NCI-H1694 treated with DMSO at 0.1 percent for 48 hours (cell line): ENCODE data around the gene DLX3.
"Not testable (repeated sequence)": the region's sequence is repeated elsewhere in the genome, so short reads cannot be mapped to it uniquely, and the experiment has no call there.

Source experiments
- DNase-seq: peaks from one replicate; lab custom pipeline; 2025; lab: John Stamatoyannopoulos, UW

Gene DLX3

DNA sequence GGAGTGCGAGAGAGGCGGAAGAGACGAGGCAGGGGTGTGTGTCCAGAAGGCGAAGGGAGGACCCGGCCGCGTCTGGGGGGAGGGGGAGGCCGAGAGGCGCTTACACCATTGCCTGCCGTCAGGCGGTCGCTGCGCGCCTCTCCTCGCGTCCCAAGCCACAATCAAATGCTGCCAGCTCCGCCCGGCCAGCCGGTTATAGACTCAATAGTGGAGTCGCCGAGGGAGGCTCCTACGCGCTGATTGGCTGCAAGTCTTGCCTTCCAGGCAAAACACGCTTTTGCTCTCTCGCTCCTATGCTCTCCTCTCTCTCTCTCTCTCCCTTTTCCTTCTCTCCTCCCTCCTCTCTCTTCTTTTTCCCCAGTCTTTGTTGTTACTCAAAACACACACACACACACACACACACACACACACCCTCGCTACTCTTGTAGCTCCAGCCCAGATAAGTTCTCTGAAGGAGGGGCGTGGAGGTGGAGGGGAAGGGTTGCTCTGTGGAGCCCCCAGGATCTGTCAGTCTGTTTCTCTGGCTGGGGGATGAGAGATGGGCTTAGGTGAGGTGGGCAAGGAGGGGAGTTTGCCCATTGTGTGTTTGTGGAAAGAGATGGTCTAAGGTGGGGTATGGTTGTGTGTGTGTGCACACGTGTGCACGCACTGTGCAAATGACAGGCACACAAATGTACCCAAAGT is at the start of gene DLX3:
Gene DLX3 (minus strand): TSS at position 170 of the 684 bp plus-strand sequence. CDS start 226 bp downstream, outside the sequence.
- DNase-seq: peak; percentile 89

DNA sequence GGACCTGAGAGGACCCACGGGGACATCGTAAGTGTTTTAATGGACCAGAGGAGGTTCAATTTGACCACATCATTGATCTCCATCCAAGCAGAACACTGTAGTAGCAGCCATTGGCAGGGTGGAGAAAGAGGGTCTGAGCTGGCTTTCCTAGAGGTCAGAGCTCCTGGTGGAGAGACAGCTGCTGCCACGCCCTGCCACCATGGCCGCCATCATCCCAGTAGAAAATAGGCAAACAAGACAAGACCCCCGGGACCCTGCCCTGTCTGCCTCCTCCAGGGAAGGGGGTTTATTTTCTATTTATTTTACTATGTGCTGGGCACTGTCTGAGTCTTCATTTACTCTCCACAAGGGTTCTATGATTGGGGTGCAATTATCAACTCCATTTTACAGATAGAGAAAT is 49.5 kb upstream of the DLX3 start:
- no peak for DNase-seq

DNA sequence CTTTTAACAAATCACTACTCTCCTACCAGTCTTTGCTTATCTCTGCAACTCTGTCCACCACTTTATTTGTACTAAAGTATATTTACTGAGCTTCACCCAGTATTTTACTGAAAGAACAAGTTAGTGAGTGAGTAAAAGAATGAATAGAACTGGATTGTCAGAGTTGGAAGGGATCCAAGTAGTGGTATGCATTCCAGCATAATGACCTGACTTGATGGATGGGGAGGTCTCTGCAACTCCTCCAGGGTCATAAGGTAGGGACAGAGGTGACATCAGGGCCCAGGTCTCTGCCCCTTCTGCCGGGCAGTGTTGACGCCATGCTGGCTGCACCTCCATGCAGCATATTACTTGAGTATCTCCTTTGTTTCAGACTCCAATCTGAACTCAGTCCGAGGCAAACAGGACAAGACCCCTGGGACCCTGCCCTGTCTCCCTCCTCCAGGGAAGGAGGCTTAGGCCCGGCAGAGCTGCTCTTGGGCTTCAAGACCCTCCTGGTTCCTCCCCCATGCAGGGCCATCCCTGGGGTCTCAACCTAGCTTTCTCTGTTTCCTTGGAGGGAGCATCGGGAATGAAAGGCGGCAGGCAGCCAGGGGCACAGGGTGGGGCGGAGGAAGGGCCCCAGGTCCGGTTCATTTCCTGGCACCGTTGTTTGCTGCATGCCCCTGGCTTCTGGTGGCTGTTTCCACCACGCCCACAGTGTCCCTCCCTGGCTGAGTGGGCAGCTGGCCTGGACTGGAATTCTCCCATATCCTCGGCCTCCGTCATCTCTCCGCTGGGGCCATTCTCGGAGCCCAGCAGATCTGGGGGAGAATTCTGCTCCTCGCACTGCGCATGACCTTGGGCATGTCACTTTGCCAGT is 48.5 kb upstream of the DLX3 start:
- no peak for DNase-seq

DNA sequence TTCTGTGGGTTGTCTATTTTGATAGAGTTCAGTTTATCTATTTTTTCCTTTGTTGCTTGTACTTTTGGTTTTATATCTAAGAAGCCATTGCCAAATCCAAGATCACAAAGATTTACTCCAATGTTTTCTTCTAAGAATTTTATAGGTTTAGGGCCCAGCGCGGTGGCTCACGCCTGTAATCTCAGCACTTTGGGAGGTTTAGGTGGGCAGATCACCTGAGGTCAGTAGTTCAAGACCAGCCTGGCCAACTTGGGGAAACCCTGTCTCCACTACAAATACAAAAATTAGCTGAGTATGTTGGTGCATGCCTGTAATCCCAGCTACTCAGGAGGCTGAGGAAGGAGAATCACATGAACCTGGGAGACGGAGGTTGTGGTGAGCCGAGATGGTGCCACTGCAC is 47.2 kb upstream of the DLX3 start:
- DNase-seq: no peak

DNA sequence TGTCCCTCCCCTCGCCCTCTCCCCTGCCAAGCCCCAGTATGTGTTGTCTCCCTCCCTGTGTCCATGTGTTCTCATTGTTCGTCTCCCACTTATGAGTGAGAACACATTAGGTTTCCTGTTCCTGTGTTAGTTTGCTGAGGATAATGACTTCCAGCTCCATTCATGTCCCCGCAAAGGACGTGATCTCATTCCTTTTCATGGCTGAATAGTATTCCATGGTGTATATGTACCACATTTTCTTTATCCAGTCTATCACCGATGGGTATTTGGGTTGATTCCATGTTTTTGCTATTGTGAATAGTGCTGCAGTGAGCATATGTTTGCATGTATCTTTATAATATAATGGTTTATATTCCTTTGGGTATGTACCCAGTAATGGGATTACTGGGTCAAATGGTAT is 45.5 kb upstream of the DLX3 start:
- DNase-seq: not testable (repeated sequence)

DNA sequence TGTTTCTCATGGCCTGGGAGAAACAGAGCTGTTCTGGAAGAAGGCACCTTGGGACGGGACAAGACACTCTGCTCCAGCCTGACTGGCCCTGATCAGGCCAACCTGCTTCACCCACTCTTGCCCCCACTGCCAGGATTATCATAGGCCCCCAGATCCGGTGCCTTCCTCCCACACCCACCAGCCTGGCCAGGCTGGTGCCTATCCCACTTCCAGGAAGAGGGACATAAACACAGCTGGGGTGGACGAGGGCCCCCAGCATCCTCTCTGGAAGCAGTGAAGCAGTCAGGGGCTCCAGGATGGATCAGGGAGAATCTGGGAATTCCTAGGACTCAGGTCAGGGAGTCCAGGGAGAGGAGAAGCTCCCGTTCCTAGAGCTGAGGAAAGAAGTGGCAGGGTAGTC is 44.0 kb upstream of the DLX3 start:
- no peak for DNase-seq

DNA sequence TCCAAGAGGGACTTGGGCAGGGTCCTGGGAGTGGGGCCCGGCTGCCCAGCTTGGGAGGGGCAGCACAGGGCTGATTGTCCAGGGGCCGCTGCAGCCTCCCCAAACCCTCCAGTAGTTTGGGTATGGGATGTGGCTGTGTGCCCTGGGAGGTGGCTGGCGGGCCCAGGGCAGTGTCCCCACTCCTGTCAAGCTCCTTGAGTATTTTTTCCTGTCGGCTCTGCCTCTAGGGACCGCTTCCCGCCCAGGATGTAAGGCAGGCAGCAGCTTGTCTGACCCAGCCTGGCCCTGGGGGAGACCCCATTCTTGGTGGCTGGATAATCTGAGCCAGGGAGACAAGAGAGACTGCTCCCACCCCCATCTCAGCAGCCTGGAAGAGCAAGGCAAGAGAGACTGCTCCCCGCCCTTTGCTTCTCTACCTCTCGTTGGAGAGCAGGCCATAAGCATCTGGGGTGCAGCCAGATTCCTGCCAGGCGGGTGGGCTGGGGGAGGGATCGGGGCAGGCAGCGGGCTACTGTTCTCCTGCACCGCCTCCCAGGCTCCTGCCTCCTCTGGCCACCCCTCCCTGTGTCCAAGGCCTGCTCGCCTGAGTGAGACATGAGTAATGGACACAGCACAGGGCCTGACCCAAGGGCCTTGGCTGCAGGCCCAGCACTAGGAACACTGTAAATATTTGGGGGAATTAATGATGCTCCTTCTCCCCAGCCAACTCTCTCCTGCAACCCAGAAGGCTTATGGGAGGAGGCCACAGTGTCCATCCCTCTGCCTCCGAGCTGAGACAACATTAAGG is 42.5 kb upstream of the DLX3 start:
- no peak for DNase-seq

DNA sequence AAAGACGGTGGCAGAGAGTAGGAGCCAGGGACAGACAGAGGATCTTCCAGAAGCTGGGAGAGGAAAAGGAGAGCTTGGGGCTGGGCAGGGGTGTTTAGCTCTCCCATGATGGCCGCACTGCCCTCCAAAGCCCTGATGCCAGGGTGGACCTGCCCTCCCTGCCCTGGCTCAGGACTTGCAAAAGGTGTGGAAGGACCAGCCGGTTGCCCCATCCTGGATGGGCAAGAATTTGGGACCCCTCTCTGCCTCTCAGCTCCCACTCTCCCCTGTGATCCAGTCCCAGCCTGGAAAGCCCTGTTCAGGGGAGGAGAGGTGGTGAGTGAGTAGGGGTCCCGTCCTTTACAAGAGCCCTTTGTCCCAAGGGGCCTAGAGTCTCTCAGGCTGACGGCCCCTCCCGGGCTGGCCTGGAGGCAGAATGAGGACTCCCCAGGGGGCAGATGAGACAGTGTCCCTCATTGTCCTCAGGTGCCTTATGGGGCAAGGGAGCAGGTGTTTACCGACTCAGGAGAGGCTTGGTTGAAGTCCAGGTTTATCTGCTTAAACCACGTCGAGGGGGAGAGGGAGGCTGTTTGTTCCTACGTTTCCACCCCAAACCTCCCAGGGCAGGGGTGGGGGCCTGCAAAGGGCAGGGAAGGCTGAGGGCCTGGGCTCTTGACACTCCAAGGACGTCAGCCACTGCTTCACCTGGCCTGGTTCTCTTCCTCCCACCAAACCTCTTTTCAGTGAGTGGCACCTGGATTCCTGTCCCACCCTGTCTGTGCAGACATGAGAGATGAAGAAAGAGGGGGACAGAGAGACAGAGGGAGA is 41.6 kb upstream of the DLX3 start:
- DNase-seq: no peak

DNA sequence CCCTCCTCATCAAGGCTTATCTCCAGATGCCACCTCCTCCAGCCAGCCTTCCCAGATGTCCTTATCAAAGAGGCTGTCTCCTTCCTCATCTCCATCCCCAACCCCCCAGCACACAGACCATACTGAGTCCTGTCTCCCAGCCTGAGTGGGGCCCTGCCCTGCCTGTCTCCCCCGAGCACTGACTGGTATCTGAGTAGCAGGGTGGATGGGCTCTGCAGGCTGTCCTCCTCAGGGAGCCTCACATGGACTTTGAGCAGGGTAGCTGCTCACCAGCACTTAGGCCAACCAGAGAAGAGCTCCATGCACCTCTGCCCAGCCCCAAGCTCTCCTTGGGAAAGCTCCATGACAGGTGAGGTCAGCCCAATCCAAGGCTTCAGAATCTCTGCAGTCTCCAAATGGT is 40.9 kb upstream of the DLX3 start:
- no peak for DNase-seq

DNA sequence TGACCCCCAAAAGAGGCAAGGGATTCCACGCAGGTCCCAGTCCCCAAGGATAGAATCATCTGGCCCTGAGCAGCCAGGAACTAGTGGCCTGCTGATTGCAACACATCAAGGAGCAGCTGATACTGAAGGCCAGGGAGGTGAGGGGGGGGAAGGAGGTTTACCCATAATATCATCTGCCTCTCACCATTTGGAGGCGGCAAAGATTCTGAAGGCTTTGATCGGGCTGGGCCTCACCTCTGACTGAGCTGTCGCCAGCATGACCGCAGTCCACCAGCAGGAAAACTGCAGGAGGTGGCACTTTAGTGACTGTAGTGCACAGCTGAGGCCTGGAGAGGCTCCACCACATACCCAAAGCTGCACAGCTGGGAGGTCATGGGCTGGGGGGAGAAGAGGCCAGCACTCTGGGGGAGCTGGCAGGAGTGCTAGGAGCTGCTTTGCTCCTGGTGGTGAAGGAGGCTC is 40.4 kb upstream of the DLX3 start:
- DNase-seq: no peak

DNA sequence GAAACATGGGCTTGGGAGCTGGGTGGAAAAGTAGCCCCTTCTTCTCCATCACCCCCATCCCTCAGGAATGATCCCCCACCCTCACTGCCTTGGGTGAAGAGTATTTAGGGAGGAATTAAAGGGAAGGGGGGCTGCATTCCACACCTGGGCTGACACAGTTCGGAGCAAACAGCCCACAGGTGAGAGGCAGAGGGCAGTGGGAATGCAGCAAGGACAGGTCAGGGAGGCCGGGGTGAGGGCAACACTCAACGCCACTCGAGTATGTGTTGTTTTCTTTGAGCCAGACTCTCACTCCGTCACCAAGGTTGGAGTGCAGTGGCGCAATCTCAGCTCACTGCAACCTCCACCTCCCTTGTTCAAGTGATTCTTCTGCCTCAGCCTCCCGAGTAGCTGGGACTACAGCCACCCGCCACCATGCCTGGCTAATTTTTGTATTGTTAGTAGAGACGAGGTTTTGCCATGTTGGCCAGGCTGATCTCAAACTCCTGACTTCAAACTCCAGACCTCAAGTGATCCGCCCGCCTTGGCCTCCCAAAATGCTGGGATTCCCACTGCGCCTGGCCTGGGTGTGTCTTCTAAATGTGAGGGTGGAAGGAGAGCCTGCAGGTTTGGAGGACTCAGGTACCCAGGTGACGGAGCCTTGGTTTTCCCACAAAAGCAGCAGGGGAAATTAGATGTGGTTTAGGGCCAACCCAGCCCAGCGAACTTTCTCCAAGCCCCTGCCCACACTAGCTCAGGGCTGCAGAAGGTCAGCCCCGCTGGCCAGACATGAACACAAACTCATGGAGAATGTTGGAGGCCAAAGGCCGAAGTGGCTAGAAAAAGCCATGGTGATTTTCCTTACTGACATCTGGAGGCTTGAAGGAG is 39.7 kb upstream of the DLX3 start:
- DNase-seq: no peak

DNA sequence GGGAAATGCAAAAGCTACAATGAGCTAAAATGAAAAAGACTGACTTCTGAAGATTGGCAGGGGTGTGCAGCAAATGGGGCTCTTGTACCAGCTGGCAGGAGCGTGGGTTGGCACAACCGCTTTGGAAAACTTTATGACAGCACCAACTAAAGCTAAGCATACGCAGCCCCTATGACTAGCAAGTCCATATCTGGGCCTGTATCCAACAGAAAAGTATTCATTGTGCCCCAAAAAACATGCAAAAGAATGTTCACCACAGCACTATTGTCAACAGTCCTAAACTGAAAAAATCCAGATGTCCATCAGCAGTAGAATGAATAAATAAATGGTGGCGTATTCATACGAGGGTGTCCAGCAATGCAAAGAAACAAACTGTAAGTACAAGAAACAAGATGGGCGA is 38.3 kb upstream of the DLX3 start:
- DNase-seq: no peak

DNA sequence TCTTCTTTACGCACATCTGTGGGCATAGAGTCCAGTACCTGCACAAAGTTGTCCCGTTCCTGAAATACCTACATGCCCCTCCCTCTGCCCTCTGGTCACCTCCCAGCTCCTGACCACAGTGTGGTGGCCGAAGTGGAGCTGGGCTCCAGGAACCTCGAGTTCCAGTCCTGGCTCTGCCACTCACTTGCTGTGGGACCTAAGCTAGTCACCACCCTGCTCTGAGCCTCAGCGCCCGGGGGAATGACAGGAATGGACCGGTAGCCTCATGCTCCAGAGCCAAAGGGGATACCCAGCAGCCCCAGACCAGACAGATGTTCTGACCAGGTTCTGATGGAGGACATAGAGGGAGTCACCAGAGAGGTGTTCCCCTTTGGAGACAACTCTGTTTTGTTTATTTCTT is 34.2 kb upstream of the DLX3 start:
- DNase-seq: no peak

DNA sequence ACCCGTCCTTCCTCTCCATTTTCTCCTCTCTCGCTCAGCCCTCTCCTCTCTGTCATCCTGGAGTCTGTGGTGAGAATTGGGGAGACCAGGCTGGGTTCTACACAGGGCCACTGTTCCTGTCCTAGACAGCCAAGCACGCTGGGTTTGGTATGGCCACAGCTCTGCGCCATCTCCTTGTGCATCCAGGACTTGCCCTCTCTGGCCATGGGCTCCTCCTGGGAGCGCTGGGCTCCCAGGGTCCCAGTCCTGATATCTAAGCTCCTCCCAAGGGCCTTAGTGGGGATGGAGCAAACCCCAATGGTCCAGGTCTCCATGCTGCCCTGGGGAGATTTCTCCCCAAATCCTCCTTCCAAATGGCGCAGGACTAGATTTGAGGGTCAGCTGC is 33.7 kb upstream of the DLX3 start:
- DNase-seq: no peak

DNA sequence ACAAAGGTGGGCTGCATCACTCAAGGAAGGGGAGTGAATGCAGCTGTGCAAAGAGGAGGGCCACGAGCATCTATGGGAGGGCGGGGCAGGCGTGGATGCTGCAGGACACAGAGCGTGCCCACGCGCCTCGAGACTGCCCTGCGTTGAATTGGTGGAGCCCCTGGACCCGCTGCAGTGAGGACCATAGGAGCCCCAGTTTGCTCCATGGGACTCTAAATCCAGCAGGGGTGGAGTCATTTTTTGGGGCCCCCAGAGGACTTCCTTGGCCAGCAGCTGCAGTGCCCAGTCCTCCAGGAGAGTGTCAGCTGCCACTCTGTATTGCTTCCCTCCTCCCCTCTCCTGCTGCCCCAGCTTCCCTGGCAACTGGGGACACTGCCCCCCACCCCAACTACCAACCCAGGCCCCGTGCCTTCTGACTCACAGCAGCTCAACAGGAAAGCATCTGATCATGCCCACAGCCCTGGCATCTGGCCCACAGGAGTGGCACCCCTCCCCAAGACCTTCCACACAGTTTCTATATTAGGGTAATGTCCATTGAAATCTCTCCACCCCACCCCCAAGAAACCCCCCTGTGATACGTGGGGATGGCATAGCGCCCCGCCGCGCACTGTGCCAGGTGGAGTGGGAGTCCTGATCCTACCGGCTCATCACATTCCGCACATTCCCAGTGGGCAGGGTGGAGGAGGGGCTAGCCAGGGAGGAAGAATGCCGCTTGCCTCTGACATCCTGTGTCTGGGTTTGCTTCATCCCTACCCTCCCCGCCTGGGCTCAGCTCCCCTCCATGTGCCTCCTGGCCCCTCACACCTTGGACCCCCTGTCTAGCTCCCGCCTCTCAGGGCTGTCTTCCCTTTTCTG is 33.1 kb upstream of the DLX3 start:
- DNase-seq: no peak

DNA sequence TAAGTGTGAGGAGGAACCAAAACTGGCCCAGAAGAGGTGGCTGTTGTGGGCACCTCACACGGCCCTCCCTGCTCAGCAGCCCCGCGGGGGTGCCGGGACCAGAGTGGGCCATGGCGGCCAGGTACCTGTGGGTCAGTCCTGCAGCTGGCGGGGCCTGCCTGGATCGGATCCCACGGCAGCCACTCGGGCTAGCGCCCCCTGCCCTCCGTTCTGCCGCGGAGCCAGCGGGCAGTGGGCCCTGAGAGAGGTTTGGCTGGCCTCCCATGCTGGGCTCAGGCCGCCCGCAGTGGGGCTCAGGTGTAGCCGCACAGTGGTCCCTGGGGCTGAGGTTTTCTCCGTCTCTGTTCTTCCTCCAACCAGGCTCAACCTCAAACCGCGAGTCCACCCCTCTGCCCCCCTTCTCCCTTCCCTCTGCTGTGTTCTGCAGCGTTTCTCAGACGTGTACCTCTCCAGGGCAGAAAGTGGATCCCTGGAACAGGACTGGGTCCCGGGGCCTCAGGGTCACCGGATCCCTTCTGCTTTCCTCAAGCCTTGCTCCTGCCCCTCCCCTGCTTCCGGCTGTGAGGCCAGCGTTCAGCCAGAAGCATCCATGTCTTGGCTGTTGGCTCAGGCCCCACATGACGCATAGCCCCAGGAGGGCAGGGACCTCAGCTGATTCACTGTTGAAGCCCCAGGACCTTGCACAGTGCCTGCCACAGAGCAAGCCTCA is 32.3 kb upstream of the DLX3 start:
- no peak for DNase-seq

DNA sequence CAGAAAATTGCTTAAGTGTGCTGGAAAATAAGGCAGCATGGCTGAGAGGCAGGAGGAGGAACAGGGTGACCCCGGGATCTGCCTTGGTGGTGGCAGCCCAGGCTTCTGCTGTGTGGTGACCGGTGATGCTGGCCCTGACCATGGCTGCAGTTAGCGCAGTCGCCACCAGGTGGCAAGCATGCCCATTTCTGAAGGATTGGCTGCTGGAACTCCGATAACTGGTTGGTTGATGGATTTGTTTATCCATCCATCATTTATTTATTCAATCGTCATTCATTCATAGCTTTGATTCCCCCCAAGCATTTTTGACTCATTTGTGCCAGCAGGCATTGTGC is 31.8 kb upstream of the DLX3 start:
- peak; percentile 46 for DNase-seq

DNA sequence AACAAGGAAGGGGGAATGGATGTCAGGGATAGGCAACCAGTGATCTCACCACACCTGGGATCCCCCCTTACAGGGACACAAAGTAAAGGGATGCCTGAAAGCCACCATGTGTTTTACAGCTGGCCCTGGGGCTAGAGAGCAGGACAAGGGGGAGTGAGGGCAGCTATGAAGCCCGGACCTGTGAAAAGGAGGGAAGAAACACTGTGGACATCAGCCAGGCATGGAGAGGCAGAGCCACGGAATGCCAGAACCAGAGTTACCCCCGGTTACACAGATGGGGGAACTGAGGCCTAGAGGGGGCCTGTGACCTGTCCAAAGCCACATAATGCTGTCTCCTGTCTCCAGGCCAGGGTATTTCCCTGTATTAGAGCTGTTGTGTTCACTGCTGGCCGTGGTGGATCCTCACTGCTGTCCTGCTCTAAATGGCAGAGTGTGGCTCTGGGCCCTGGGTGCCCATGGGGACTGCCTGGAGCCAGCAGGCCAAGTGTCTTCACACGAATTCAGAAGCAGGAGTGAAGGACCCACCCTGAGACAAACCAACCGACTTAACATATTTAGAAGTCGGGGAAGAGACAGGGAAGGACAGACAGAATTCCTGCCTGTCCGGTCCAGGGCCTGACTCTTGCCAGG is 31.1 kb upstream of the DLX3 start:
- no peak for DNase-seq

DNA sequence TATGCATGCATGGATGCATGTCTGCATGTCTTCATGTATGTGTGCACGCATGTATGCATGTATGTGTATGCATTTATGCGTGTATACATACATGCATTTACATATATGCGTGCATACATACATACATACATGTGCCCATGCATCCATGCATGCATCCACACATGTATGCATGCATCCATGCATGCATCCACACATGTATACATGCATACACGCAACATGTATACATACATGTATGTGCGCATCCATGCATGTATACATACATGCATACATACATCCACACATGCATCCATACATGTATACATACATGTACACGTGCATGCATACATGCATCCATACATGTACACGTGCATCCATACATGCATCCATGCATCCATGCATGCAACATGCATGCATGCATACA is 29.8 kb upstream of the DLX3 start:
- DNase-seq: no peak
